ENCODE measurements around the gene CAPN11. TPM values are rescaled to one million over a fixed set of nuclear protein-coding genes. Genes with fewer than 3 reads are reported as not detected.
"Not testable (repeated sequence)": the region's sequence is repeated elsewhere in the genome, so short reads cannot be mapped to it uniquely, and the experiment has no call there.

The CAPN11 gene
- polyA plus RNA-seq, 4 donors = 0.14 to 0.38 (median 0.16) TPM; not detected in 1

- no peak for DNase-seq (ENCODE audit: low read depth in 4 of 4, low spot score in 2 of 4)
Measured at GRCh38 chr6:44129841-44130322, 28.7 kb upstream of the CAPN11 start.

GRCh38 chr6:44131892-44132291 lies 26.7 kb upstream of the CAPN11 start:
- no peak for DNase-seq (ENCODE audit: low read depth in 4 of 4, low spot score in 2 of 4)

- DNase-seq (ENCODE audit: low read depth in 4 of 4, low spot score in 2 of 4) = no peak
Measured at GRCh38 chr6:44132476-44132875, 26.1 kb upstream of the CAPN11 start.

GRCh38 chr6:44133003-44133931 lies 25.4 kb upstream of the CAPN11 start:
- no peak for DNase-seq (ENCODE audit: low read depth in 4 of 4, low spot score in 2 of 4)

- no peak for DNase-seq (ENCODE audit: low read depth in 4 of 4, low spot score in 2 of 4)
Measured at GRCh38 chr6:44133981-44134711, 24.5 kb upstream of the CAPN11 start.

GRCh38 chr6:44135173-44135758 lies 23.4 kb upstream of the CAPN11 start:
- no peak for DNase-seq (ENCODE audit: low read depth in 4 of 4, low spot score in 2 of 4)

GRCh38 chr6:44135875-44136274 lies 22.7 kb upstream of the CAPN11 start:
- DNase-seq (ENCODE audit: low read depth in 4 of 4, low spot score in 2 of 4) = no peak

- no peak for DNase-seq (ENCODE audit: low read depth in 4 of 4, low spot score in 2 of 4)
Measured at GRCh38 chr6:44138717-44139350, 19.8 kb upstream of the CAPN11 start.

- no peak for DNase-seq (ENCODE audit: low read depth in 4 of 4, low spot score in 2 of 4)
Measured at GRCh38 chr6:44139351-44139743, 19.3 kb upstream of the CAPN11 start.

GRCh38 chr6:44142835-44143234 lies 15.8 kb upstream of the CAPN11 start:
- DNase-seq (ENCODE audit: low read depth in 4 of 4, low spot score in 2 of 4) = no peak

GRCh38 chr6:44143731-44144130 lies 14.9 kb upstream of the CAPN11 start:
- no peak for DNase-seq (ENCODE audit: low read depth in 4 of 4, low spot score in 2 of 4)

- DNase-seq (ENCODE audit: low read depth in 4 of 4, low spot score in 2 of 4) = not testable (repeated sequence)
Measured at GRCh38 chr6:44144536-44144935, 14.1 kb upstream of the CAPN11 start.

GRCh38 chr6:44145839-44146238 lies 12.8 kb upstream of the CAPN11 start:
- no peak for DNase-seq (ENCODE audit: low read depth in 4 of 4, low spot score in 2 of 4)

- no peak for DNase-seq (ENCODE audit: low read depth in 4 of 4, low spot score in 2 of 4)
Measured at GRCh38 chr6:44146685-44147084, 11.9 kb upstream of the CAPN11 start.

GRCh38 chr6:44147256-44147655 lies 11.4 kb upstream of the CAPN11 start:
- DNase-seq (ENCODE audit: low read depth in 4 of 4, low spot score in 2 of 4) = no peak

- no peak for DNase-seq (ENCODE audit: low read depth in 4 of 4, low spot score in 2 of 4)
Measured at GRCh38 chr6:44148306-44148705, 10.3 kb upstream of the CAPN11 start.

GRCh38 chr6:44149369-44150012 lies 9.1 kb upstream of the CAPN11 start:
- no peak for DNase-seq (ENCODE audit: low read depth in 4 of 4, low spot score in 2 of 4)

GRCh38 chr6:44150317-44150917 lies 8.2 kb upstream of the CAPN11 start:
- DNase-seq (ENCODE audit: low read depth in 4 of 4, low spot score in 2 of 4) = no peak

GRCh38 chr6:44151348-44152108 lies 7.1 kb upstream of the CAPN11 start:
- no peak for DNase-seq (ENCODE audit: low read depth in 4 of 4, low spot score in 2 of 4)
